PC-3 (cell line): Measurements from ENCODE around the gene HMG20A. TPM values are rescaled to one million over a fixed set of nuclear protein-coding genes. Genes with fewer than 3 reads are reported as not detected.

ENCODE experiments used
- ATAC-seq: fragments of 200-7000 bp; cut with Tn5 transposase; 2 replicates; pipeline ENCODE4 v1.9.1; 2020; ENCODE audit warnings: mild to moderate bottlenecking, moderate library complexity
- BruUV-seq: library from RNA; stranded (reverse); fragments of 400-500 nt; replicated peaks from 2 replicates; lab custom pipeline; 2021; lab: Mats Ljungman, UMichigan
- CTCF ChIA-PET: fragments of 300-600 bp; sonication (Branson Sonifier 250); formaldehyde crosslinking; loops from one replicate; lab custom pipeline; 2022; ENCODE audit warnings: antibody characterized with exemption; lab: Charles Lee
- POLR2A ChIA-PET: fragments of 300-600 bp; sonication (Branson Sonifier 250); formaldehyde crosslinking; loops from one replicate; lab custom pipeline; 2022; ENCODE audit warnings: antibody characterized with exemption; ENCODE audit not compliant: unreplicated experiment; lab: Charles Lee
- DNase-seq: peaks from one replicate; pipeline ENCODE4 v3.0.0-alpha.2; 2015
- H2AFZ ChIP-seq: fragments of 300-600 bp; sonication (generic); 2 replicates; pipeline ENCODE4 v1.6.0; 2016; ENCODE audit warnings: antibody characterized with exemption, low read length
- H3F3A ChIP-seq: fragments of 300-600 bp; sonication (generic); one replicate; pipeline ENCODE4 v1.6.0; 2017; ENCODE audit warnings: antibody characterized with exemption, low read length, control low read depth, mild to moderate bottlenecking; ENCODE audit not compliant: unreplicated experiment
- H3K27ac ChIP-seq: fragments of 300-600 bp; sonication (generic); 2 replicates; pipeline ENCODE4 v1.5.1; 2016; ENCODE audit warnings: mild to moderate bottlenecking, low read length
- H3K27me3 ChIP-seq: fragments of 300-600 bp; sonication (generic); 2 replicates; pipeline ENCODE4 v1.6.1; 2016; ENCODE audit warnings: low read length, mixed read lengths
- H3K36me3 ChIP-seq: fragments of 300-600 bp; sonication (generic); 2 replicates; pipeline ENCODE4 v1.6.1; 2016; ENCODE audit warnings: low read depth, mixed run types, low read length, mixed read lengths
- H3K4me1 ChIP-seq: fragments of 300-600 bp; sonication (generic); 2 replicates; pipeline ENCODE4 v1.5.1; 2016; ENCODE audit warnings: low read length; ENCODE audit not compliant: insufficient read depth
- H3K4me2 ChIP-seq: fragments of 300-600 bp; sonication (generic); 2 replicates; pipeline ENCODE4 v1.6.0; 2016; ENCODE audit warnings: low read length
- H3K4me3 ChIP-seq: fragments of 300-600 bp; sonication (generic); 2 replicates; pipeline ENCODE4 v1.5.1; 2016; ENCODE audit warnings: mild to moderate bottlenecking, low read length, mixed read lengths
- H3K79me2 ChIP-seq: fragments of 300-600 bp; sonication (generic); 2 replicates; pipeline ENCODE4 v1.6.1; 2017; ENCODE audit warnings: low read length, mixed read lengths
- H3K9ac ChIP-seq: fragments of 300-600 bp; sonication (generic); 2 replicates; pipeline ENCODE4 v1.6.0; 2016; ENCODE audit warnings: mild to moderate bottlenecking, low read length
- H3K9me2 ChIP-seq: fragments of 300-600 bp; sonication (generic); replicated peaks from 2 replicates; pipeline ENCODE4 v1.6.1; 2016; ENCODE audit warnings: mixed run types, low read length, mixed read lengths
- H3K9me3 ChIP-seq: fragments of 300-600 bp; sonication (generic); 2 replicates; pipeline ENCODE4 v1.6.1; 2016; ENCODE audit warnings: low read length, mixed read lengths
- H4K20me1 ChIP-seq: fragments of 300-600 bp; sonication (generic); 2 replicates; pipeline ENCODE4 v1.6.1; 2016; ENCODE audit warnings: low read length, mixed read lengths
- CTCF ChIP-seq: fragments of 300-600 bp; sonication (generic); conservative IDR thresholded peaks from 2 replicates; pipeline ENCODE4 v1.5.1; 2017; ENCODE audit warnings: antibody characterized with exemption, low read depth, mild to moderate bottlenecking, low read length
- EZH2 ChIP-seq: fragments of 300-600 bp; sonication (generic); IDR thresholded peaks from one replicate; pipeline ENCODE4 v1.6.1; 2017; ENCODE audit warnings: antibody characterized with exemption, mild to moderate bottlenecking, low read length; ENCODE audit not compliant: unreplicated experiment
- EZH2phosphoT487 ChIP-seq: fragments of 300-600 bp; sonication (generic); IDR thresholded peaks from 2 replicates; pipeline ENCODE4 v1.6.1; 2018; ENCODE audit warnings: mild to moderate bottlenecking, antibody characterized with exemption, low read length, borderline replicate concordance
- intact Hi-C: fragments of 100-400 bp; cut with micrococcal nuclease; formaldehyde crosslinking; loops from 2 replicates; pipeline ENCODE4 v1.9.0; 2023
- total RNA-seq: library from RNA; depleted of rRNA; stranded (reverse); fragments of >200 nt; gene quantifications from 2 replicates; pipeline ENCODE4 v1.2.3, GENCODE V29; 2014

The HMG20A gene
- total RNA-seq, 1 experiment from 2014 or later: 17.6 TPM

- POLR2A ChIA-PET: no interaction called here
- ATAC-seq (peak; percentile 69), DNase-seq (peak; percentile 63)
- Histone ChIP-seq H2AFZ (no peak overlapping the region), H3K4me3 (no peak overlapping the region), H3K4me2 (peak overlapping the region; percentile 37; the same call in 1 of the 2 replicates), H3K4me1 (peaks cover 17% of the 10 kb centered on the region; the same call in 1 of the 2 replicates), H3F3A (no peaks in the 10 kb centered on the region), H4K20me1 (no peaks in the 10 kb centered on the region; the same call in 1 of the 2 replicates), H3K36me3 (peaks cover 14% of the 10 kb centered on the region; the same call in 1 of the 2 replicates), H3K9me3 (no peaks in the 10 kb centered on the region), H3K27ac (no peak overlapping the region), H3K9ac (no peak overlapping the region), H3K27me3 (no peaks in the 10 kb centered on the region), H3K9me2 (no peaks in the 10 kb centered on the region), H3K79me2 (no peaks in the 10 kb centered on the region)
- CTCF ChIA-PET: interaction anchor here (0.6 to 1.1 kb wide), 3 partner anchors 14 to 296 kb away, joined by 3 to 7 read pairs (median 4); no protein-coding TSS in a partner anchor
- intact Hi-C loops: loop anchor here (5.0 kb wide), 1 partner anchor 295 kb away; no protein-coding TSS in a partner anchor
- no TSS peak for BruUV-seq
- TF ChIP-seq EZH2 (no peak), CTCF (no peak), EZH2phosphoT487 (no peak)
Observed at GRCh38 chr15:77482570-77482969, 61.9 kb downstream of the HMG20A start.

GRCh38 chr15:77483425-77484140 lies 62.9 kb downstream of the HMG20A start:
- H3K79me2 ChIP-seq: no peaks in the 10 kb centered on the region
- H3K36me3 ChIP-seq: peaks cover 14% of the 10 kb centered on the region; the same call in 1 of the 2 replicates
- no peak overlapping the region for H3K4me2 ChIP-seq
- CTCF ChIA-PET: no interaction called here
- no peaks in the 10 kb centered on the region for H3K9me3 ChIP-seq
- H3K4me1 ChIP-seq: peaks cover 17% of the 10 kb centered on the region; the same call in 1 of the 2 replicates
- H3K9me2 ChIP-seq: no peaks in the 10 kb centered on the region
- no peak overlapping the region for H3K4me3 ChIP-seq
- H4K20me1 ChIP-seq: no peaks in the 10 kb centered on the region; the same call in 1 of the 2 replicates
- ATAC-seq: no peak
- no TSS peak for BruUV-seq
- no peaks in the 10 kb centered on the region for H3K27me3 ChIP-seq
- intact Hi-C loops: loop anchor here (5.0 kb wide), 1 partner anchor 296 kb away; no protein-coding TSS in a partner anchor
- no peak overlapping the region for H2AFZ ChIP-seq
- TF ChIP-seq CTCF (no peak), EZH2 (no peak), EZH2phosphoT487 (no peak)
- H3F3A ChIP-seq: no peaks in the 10 kb centered on the region
- H3K9ac ChIP-seq: no peak overlapping the region
- no peak overlapping the region for H3K27ac ChIP-seq
- POLR2A ChIA-PET: no interaction called here
- DNase-seq: no peak

GRCh38 chr15:77484994-77485393 lies 64.3 kb downstream of the HMG20A start:
- H3K4me1 ChIP-seq: peaks cover 17% of the 10 kb centered on the region; the same call in 1 of the 2 replicates
- POLR2A ChIA-PET: no interaction called here

More at GRCh38 chr15:77484994-77485393, 64.3 kb downstream of the HMG20A start:
- Histone ChIP-seq H3K27me3 (no peaks in the 10 kb centered on the region), H3F3A (no peaks in the 10 kb centered on the region), H4K20me1 (no peaks in the 10 kb centered on the region; the same call in 1 of the 2 replicates), H3K9me3 (no peaks in the 10 kb centered on the region), H3K79me2 (no peaks in the 10 kb centered on the region), H3K9me2 (no peaks in the 10 kb centered on the region), H3K9ac (no peak overlapping the region), H2AFZ (no peak overlapping the region), H3K4me3 (no peak overlapping the region), H3K27ac (no peak overlapping the region), H3K4me2 (no peak overlapping the region), H3K36me3 (peaks cover 7% of the 10 kb centered on the region; the same call in 1 of the 2 replicates)
- TF ChIP-seq EZH2 (no peak), CTCF (no peak), EZH2phosphoT487 (no peak)
- CTCF ChIA-PET: no interaction called here
- intact Hi-C loops: loop anchor here (5.0 kb wide), 1 partner anchor 298 kb away; no protein-coding TSS in a partner anchor
- no peak for DNase-seq
- no peak for ATAC-seq
- BruUV-seq: no TSS peak
